ENCODE results near the gene CRX.
A peak's percentile ranks its signal among the peaks of the same experiment; 100 is the strongest.
"Not testable (repeated sequence)": the region's sequence is repeated elsewhere in the genome, so short reads cannot be mapped to it uniquely, and the experiment has no call there.

CRX gene

DNA sequence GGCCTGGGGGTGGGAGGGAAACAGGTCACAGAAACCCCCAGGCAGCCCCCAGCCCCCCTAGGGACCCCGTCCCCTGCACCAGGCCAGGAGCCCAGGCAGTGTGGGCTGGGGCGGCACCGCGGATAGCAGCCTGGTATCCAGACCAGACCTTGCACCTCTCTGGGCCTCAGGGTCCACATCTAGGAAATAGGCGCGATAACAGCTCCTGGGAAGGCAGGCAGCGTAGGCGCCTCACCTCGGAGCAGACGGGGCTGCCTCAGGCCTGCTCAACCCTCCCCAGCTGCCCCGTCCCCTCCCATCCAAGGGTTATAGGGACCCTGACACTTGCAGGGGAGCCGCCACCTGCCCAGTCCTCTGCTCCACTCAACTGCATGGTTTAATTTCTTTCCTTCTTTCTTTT lies 18.1 kb upstream of the CRX start:
- not testable (repeated sequence) for DNase-seq (ENCODE audit: low read depth in 3 of 3, low spot score in 1 of 3)

GRCh38 chr19:47804451-47804850 lies 17.3 kb upstream of the CRX start, which contains the start of gene TPRX1:
Gene TPRX1 (minus strand): TSS chr19:47804551. CDS start chr19:47804539, 12 bp downstream.
- DNase-seq (ENCODE audit: low read depth in 3 of 3, low spot score in 1 of 3): not testable (repeated sequence)

GRCh38 chr19:47805313-47805712 lies 16.4 kb upstream of the CRX start:
- no peak for DNase-seq (ENCODE audit: low read depth in 3 of 3, low spot score in 1 of 3)

DNA sequence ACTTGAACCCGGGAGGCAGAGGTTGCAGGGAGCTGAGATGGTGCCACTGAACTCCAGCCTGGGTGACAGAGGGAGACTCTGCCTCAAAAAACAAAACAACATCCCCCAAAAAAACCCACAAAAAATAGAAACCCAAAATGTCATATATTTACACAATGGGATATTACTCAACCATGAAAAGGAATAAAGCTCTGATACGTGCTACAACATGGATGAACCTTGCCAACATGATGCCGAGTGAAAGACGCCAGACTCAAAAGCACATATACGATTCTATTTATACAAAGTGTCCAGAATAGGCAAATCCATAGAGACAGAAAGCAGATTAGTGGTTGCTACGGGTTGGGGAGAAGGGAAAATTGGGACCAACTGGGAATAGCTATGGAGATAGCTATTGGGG lies 15.3 kb upstream of the CRX start:
- DNase-seq (ENCODE audit: low read depth in 3 of 3, low spot score in 1 of 3): no peak

- peak; percentile 25 to 76 (median 48) for DNase-seq (ENCODE audit: low read depth in 3 of 3, low spot score in 1 of 3)
These were observed 8.3 kb upstream of the CRX start for GRCh38 chr19:47813304-47813994.

DNA sequence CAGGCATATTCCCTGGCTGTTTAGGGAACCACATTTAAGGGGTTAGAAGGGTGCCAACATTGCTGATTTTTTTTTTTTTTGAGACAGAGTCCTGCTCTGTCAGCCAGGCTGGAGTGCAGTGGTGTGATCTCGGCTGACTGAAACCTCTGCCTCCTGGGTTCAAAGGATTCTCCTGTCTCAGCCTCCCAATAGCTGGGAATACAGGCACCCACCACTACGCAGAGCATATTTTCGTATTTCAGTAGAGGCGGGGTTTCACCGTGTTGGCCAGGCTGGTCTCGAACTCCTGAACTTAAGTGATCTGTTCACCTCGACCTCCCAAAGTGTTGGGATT lies 7.8 kb upstream of the CRX start:
- no peak for DNase-seq (ENCODE audit: low read depth in 3 of 3, low spot score in 1 of 3)

DNA sequence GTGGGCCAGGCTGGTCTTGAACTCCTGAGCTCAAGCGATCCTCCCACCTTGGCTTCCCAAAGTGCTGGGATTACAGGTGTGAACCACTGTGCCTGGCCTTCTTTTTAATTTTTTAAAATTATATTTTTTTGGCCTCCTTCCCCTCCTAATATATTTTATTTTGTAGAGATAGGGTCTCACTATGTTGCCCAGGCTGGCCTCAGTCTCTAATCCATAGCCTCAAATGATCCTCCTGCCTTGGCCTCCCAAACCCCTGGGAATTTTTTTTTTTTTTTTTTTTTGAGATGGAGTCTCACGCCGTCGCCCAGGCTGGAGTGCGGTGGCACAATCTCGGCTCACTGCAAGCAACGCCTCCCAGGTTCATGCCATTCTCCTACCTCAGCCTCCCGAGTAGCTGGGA lies 5.5 kb upstream of the CRX start:
- not testable (repeated sequence) for DNase-seq (ENCODE audit: low read depth in 3 of 3, low spot score in 1 of 3)

GRCh38 chr19:47818221-47818620 lies 3.5 kb upstream of the CRX start:
- not testable (repeated sequence) for DNase-seq (ENCODE audit: low read depth in 3 of 3, low spot score in 1 of 3)

- DNase-seq (ENCODE audit: low read depth in 3 of 3, low spot score in 1 of 3): no peak
These were observed 1.9 kb upstream of the CRX start for GRCh38 chr19:47819858-47820257.

DNA sequence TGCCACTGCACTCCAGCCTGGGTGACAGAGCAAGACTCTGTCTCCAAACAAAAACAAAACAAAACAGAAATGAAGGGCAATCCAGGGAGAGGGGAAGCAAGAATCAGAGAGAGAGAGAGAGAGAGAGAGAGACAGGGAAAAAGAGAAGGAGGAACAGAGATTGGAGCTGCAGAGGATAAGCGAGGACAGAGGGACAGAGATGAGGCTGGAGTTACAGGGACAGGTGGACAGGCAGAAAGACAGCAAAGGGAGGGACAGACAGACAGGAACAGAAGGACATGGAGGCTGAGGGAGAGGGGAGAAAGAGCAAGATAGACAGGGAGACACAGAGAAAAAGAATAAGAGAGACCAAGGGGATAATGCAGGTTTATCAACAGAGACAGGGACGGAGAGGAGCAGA lies 1.3 kb upstream of the CRX start:
- DNase-seq (ENCODE audit: low read depth in 3 of 3, low spot score in 1 of 3): no peak

- no peak for DNase-seq (ENCODE audit: low read depth in 3 of 3, low spot score in 1 of 3)
These were observed 2.7 kb downstream of the CRX start for GRCh38 chr19:47824396-47824795.

GRCh38 chr19:47826800-47827199 lies 5.1 kb downstream of the CRX start:
- DNase-seq (ENCODE audit: low read depth in 3 of 3, low spot score in 1 of 3): no peak

- DNase-seq (ENCODE audit: low read depth in 3 of 3, low spot score in 1 of 3): no peak
These were observed 11.0 kb downstream of the CRX start for GRCh38 chr19:47832723-47833122.

DNA sequence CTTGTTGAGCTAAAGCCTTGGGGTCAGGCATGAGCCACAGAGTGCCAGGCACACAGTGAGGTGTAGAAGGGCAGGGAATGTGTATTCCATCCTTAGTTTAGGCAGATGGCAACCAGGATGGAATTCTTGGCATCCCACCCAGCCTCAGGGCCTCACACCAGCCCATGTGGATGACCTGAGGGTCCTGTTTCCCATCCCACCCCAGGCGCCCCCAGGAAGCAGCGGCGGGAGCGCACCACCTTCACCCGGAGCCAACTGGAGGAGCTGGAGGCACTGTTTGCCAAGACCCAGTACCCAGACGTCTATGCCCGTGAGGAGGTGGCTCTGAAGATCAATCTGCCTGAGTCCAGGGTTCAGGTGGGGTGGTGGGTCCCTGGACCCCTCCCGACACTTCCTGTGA lies 14.3 kb downstream of the CRX start:
- DNase-seq (ENCODE audit: low read depth in 3 of 3, low spot score in 1 of 3): no peak

GRCh38 chr19:47839411-47839810 lies 17.7 kb downstream of the CRX start:
- DNase-seq (ENCODE audit: low read depth in 3 of 3, low spot score in 1 of 3): no peak

GRCh38 chr19:47839913-47840312 lies 18.2 kb downstream of the CRX start:
- no peak for DNase-seq (ENCODE audit: low read depth in 3 of 3, low spot score in 1 of 3)

- DNase-seq (ENCODE audit: low read depth in 3 of 3, low spot score in 1 of 3): no peak
These were observed 21.2 kb downstream of the CRX start for GRCh38 chr19:47842941-47843340.

- no peak for DNase-seq (ENCODE audit: low read depth in 3 of 3, low spot score in 1 of 3)
These were observed 26.7 kb downstream of the CRX start for GRCh38 chr19:47848425-47848822.

- peak in 1 of 3 donors; percentile 21 for DNase-seq (ENCODE audit: low read depth in 3 of 3, low spot score in 1 of 3)
These were observed 27.2 kb downstream of the CRX start for GRCh38 chr19:47848823-47849473.

GRCh38 chr19:47853003-47853402 lies 31.3 kb downstream of the CRX start:
- DNase-seq (ENCODE audit: low read depth in 3 of 3, low spot score in 1 of 3): no peak

GRCh38 chr19:47854459-47854858 lies 32.7 kb downstream of the CRX start:
- DNase-seq (ENCODE audit: low read depth in 3 of 3, low spot score in 1 of 3): no peak

- not testable (repeated sequence) for DNase-seq (ENCODE audit: low read depth in 3 of 3, low spot score in 1 of 3)
These were observed 36.5 kb downstream of the CRX start for GRCh38 chr19:47858231-47858630.
